ENCODE data around the gene MAN1B1. TPM values are rescaled to one million over a fixed set of nuclear protein-coding genes. Genes with fewer than 3 reads are reported as not detected.

The MAN1B1 gene
- total and polyA plus RNA-seq, 2 of the 4 experiments (the other 2 are of a cell fraction) = 28.7 to 55.1 TPM

GRCh38 chr9:137114220-137114612 lies 27.4 kb downstream of the MAN1B1 start (continued):
- no peak for TF ChIP-seq MAZ (IDR thresholded peaks at IDR 0.05; ENCODE audit: borderline replicate concordance, low read depth, low read length)
- no peak for TF ChIP-seq RFX5 (IDR thresholded peaks at IDR 0.05; ENCODE audit: low read depth, low read length)
- no peak for TF ChIP-seq CHD1 (IDR thresholded peaks at IDR 0.05; ENCODE audit: low read depth, low read length)
- no peak for TF ChIP-seq POLR2A (IDR thresholded peaks at IDR 0.05; ENCODE audit: low read depth, low read length)
- no peak for TF ChIP-seq NFE2L2 (IDR thresholded peaks at IDR 0.05; ENCODE audit: low read depth, low read length)

GRCh38 chr9:137114613-137115393 lies 28.0 kb downstream of the MAN1B1 start, which contains the start of gene DPP7:
Gene DPP7 (minus strand): TSS chr9:137114733. CDS start chr9:137114713, 20 bp downstream.
- peak within 1 kb of the TSS; percentile 86 for H3K4me2 ChIP-seq (ENCODE audit: low read depth, low read length)
- dilution Hi-C loops (cut with HindIII; ENCODE audit: low sequenced_read_pairs, unreplicated experiment) = no loop called here
- TF ChIP-seq CEBPB (IDR thresholded peaks at IDR 0.05; ENCODE audit: low read depth, low read length) (no peak), CTCF (conservative IDR thresholded peaks at IDR 0.05; ENCODE audit: low read depth, low read length) (no peak), MAZ (IDR thresholded peaks at IDR 0.05; ENCODE audit: borderline replicate concordance, low read depth, low read length) (0 out of 2 replicates have a peak, but pooled peaks have one; percentile 23), MAFK (IDR thresholded peaks at IDR 0.05; ENCODE audit: low read depth, low read length) (no peak), ELK1 (IDR thresholded peaks at IDR 0.05; ENCODE audit: borderline replicate concordance, low read depth, low read length) (no peak), RCOR1 (IDR thresholded peaks at IDR 0.05; ENCODE audit: insufficient replicate concordance, low read length) (no peak), BHLHE40 (IDR thresholded peaks at IDR 0.05; ENCODE audit: low read depth, low read length) (peak; percentile 41; the same call in 1 of the 2 replicates), MXI1 (IDR thresholded peaks at IDR 0.05; ENCODE audit: borderline replicate concordance, low read depth, low read length) (peak; percentile 84; the same call in 1 of the 2 replicates), FOS (IDR thresholded peaks at IDR 0.05; ENCODE audit: low read depth, low read length) (no peak), NFE2L2 (IDR thresholded peaks at IDR 0.05; ENCODE audit: low read depth, low read length) (no peak), RFX5 (IDR thresholded peaks at IDR 0.05; ENCODE audit: low read depth, low read length) (no peak)

More at GRCh38 chr9:137114613-137115393, 28.0 kb downstream of the MAN1B1 start, which contains the start of gene DPP7:
- H3K14ac ChIP-seq (replicated peaks; ENCODE audit: low read depth, low read length) = no peak within 1 kb of the TSS
- H2AK9ac ChIP-seq (replicated peaks; ENCODE audit: low read depth, low read length, poor library complexity) = peak within 1 kb of the TSS; percentile 78
- H2BK20ac ChIP-seq (ENCODE audit: low read depth, low read length) = no peak within 1 kb of the TSS
- ATAC-seq (ENCODE audit: low read depth) = peak; percentile 91
- peak within 1 kb of the TSS; percentile 49 for H3K4me3 ChIP-seq (ENCODE audit: insufficient read depth, low read depth, low read length)
- no peaks in the 10 kb centered on the region for H3K9me1 ChIP-seq (ENCODE audit: insufficient read depth, low read length)
- H3K27me3 ChIP-seq (ENCODE audit: control insufficient read depth, insufficient read depth, low read length) = no peaks in the 10 kb centered on the region
- H3K79me1 ChIP-seq (ENCODE audit: low read depth in 1 of 2, low read length in 2 of 2) = 0 out of 4 replicates have a peak, but pooled peaks cover 0 to 3% of the 10 kb centered on the region in 2 experiments
- no peak within 1 kb of the TSS for H2BK5ac ChIP-seq (ENCODE audit: low read depth, low read length, poor library complexity, severe bottlenecking)
- H3K18ac ChIP-seq (ENCODE audit: low read depth, low read length) = no peak within 1 kb of the TSS
- peak within 1 kb of the TSS; percentile 18; the same call in 1 of the 2 replicates for H3K27ac ChIP-seq (ENCODE audit: insufficient read depth, low read length)
- peak; percentile 16 for DNase-seq
- intact Hi-C loops (cut with micrococcal nuclease) (no loop called here), in situ Hi-C loops (cut with MboI; ENCODE audit: low sequenced_read_pairs) (no loop called here)
- BruUV-seq (replicated peaks) = no TSS peak
- WGBS, 2 experiments (ENCODE audit: extremely low coverage in 2 of 2, insufficient read length in 1 of 2) = 14% methylated on average over 54 of the region's 70 CpGs; no CpG with 5 or more reads in 1 of the 2 experiments
- no peak within 1 kb of the TSS for H2BK120ac ChIP-seq (ENCODE audit: low read depth, low read length)
- peak within 1 kb of the TSS; percentile 29; the same call in 1 of the 2 replicates for H3K9ac ChIP-seq (ENCODE audit: low read depth, low read length)
- no peak within 1 kb of the TSS for H2BK15ac ChIP-seq (ENCODE audit: low read depth, low read length)
- H3K23ac ChIP-seq (ENCODE audit: low read depth, low read length) = 0 out of 2 replicates have a peak within 1 kb of the TSS, but pooled peaks have one; percentile 66
- H4K8ac ChIP-seq (ENCODE audit: low read depth in 2 of 2, low read length in 2 of 2) = peak within 1 kb of the TSS; percentile 60 to 64; a peak in 3 of 4 replicates
- H3K4me1 ChIP-seq (ENCODE audit: control insufficient read depth, insufficient read depth, low read length) = peaks cover 6% of the 10 kb centered on the region
- ChIA-PET POLR2A (ENCODE audit: unreplicated experiment) (no interaction called here), CTCF (interaction anchor here (1.1 kb wide), 1 partner anchor 122 kb away, joined by 3 read pairs; no protein-coding TSS in a partner anchor)
- no peak within 1 kb of the TSS for H4K91ac ChIP-seq (ENCODE audit: insufficient read depth, low read depth, low read length)
- H4K5ac ChIP-seq (ENCODE audit: low read depth, low read length) = no peak within 1 kb of the TSS
- peaks cover 23% of the 10 kb centered on the region for H3K36me3 ChIP-seq (ENCODE audit: control insufficient read depth, insufficient read depth, low read length)
- no peaks in the 10 kb centered on the region for H3K9me3 ChIP-seq (ENCODE audit: control insufficient read depth, insufficient read depth, low read length)
- H2AFZ ChIP-seq (replicated peaks; ENCODE audit: low read length, poor library complexity) = peak within 1 kb of the TSS; percentile 86
- H3K56ac ChIP-seq (ENCODE audit: extremely low read depth, insufficient read depth, low read length) = no peak within 1 kb of the TSS
- no peaks in the 10 kb centered on the region for H4K20me1 ChIP-seq (ENCODE audit: insufficient read depth, low read length)
- no peak within 1 kb of the TSS for H3K4ac ChIP-seq (ENCODE audit: low read depth, low read length)
- peak within 1 kb of the TSS; percentile 59; the same call in 1 of the 2 replicates for H2AK5ac ChIP-seq (ENCODE audit: low read depth, low read length)
